ENCODE measurements around the gene CADPS. TPM values are rescaled to one million over a fixed set of nuclear protein-coding genes. Genes with fewer than 3 reads are reported as not detected.

Gene CADPS
- total RNA-seq, 1 donor from 2014 or later = 2.7 TPM

- no peak for TF ChIP-seq CTCF (IDR thresholded peaks at IDR 0.05)
- ATAC-seq (no peak), DNase-seq (no peak)
- no peaks in the 10 kb centered on the region for H3K36me3 ChIP-seq
- H3K4me1 ChIP-seq = no peaks in the 10 kb centered on the region
- intact Hi-C loops (cut with DNase I) = no loop called here
- H3K9me3 ChIP-seq = no peaks in the 10 kb centered on the region
- H3K27me3 ChIP-seq (ENCODE audit: low read depth) = no peaks in the 10 kb centered on the region
- H3K4me3 ChIP-seq = no peak overlapping the region
- no peak overlapping the region for H3K27ac ChIP-seq
Measured at GRCh38 chr3:62732183-62732904, 142.9 kb downstream of the CADPS start.

- no peak for ATAC-seq
- no peak for TF ChIP-seq CTCF (IDR thresholded peaks at IDR 0.05)
- Histone ChIP-seq H3K36me3 (no peaks in the 10 kb centered on the region), H3K27ac (no peak overlapping the region), H3K4me1 (no peaks in the 10 kb centered on the region), H3K27me3 (ENCODE audit: low read depth) (no peaks in the 10 kb centered on the region), H3K9me3 (no peaks in the 10 kb centered on the region), H3K4me3 (no peak overlapping the region)
- intact Hi-C loops (cut with DNase I) = no loop called here
- no peak for DNase-seq
Measured at GRCh38 chr3:62727981-62728380, 147.2 kb downstream of the CADPS start.

GRCh38 chr3:62727536-62727935 lies 147.7 kb downstream of the CADPS start:
- DNase-seq (no peak), ATAC-seq (no peak)
- H3K36me3 ChIP-seq = no peaks in the 10 kb centered on the region
- no peak overlapping the region for H3K4me3 ChIP-seq
- H3K9me3 ChIP-seq = no peaks in the 10 kb centered on the region
- no peak overlapping the region for H3K27ac ChIP-seq
- intact Hi-C loops (cut with DNase I) = no loop called here
- no peaks in the 10 kb centered on the region for H3K27me3 ChIP-seq (ENCODE audit: low read depth)
- no peaks in the 10 kb centered on the region for H3K4me1 ChIP-seq
- no peak for TF ChIP-seq CTCF (IDR thresholded peaks at IDR 0.05)

- Histone ChIP-seq H3K27me3 (ENCODE audit: low read depth) (no peaks in the 10 kb centered on the region), H3K4me3 (no peak overlapping the region), H3K4me1 (no peaks in the 10 kb centered on the region), H3K36me3 (no peaks in the 10 kb centered on the region), H3K9me3 (no peaks in the 10 kb centered on the region), H3K27ac (no peak overlapping the region)
- intact Hi-C loops (cut with DNase I) = no loop called here
- TF ChIP-seq CTCF (IDR thresholded peaks at IDR 0.05) = no peak
- no peak for ATAC-seq
- no peak for DNase-seq
Measured at GRCh38 chr3:62724503-62724902, 150.7 kb downstream of the CADPS start.

GRCh38 chr3:62723914-62724217 lies 151.3 kb downstream of the CADPS start:
- no peak overlapping the region for H3K27ac ChIP-seq
- intact Hi-C loops (cut with DNase I) = no loop called here
- ATAC-seq (no peak), DNase-seq (no peak)
- H3K27me3 ChIP-seq (ENCODE audit: low read depth) = no peaks in the 10 kb centered on the region
- H3K4me3 ChIP-seq = no peak overlapping the region
- no peak for TF ChIP-seq CTCF (IDR thresholded peaks at IDR 0.05)
- no peaks in the 10 kb centered on the region for H3K36me3 ChIP-seq
- H3K9me3 ChIP-seq = no peaks in the 10 kb centered on the region
- H3K4me1 ChIP-seq = no peaks in the 10 kb centered on the region
